OCI-M1 (cell line): ENCODE measurements around the gene ATP1B3.

Experiments used
- DNase-seq: peaks from one replicate; lab custom pipeline; 2025; lab: John Stamatoyannopoulos, UW

ATP1B3 gene

GRCh38 chr3:141876381-141876890, at the start of gene ATP1B3:
TSS of gene ATP1B3 (plus strand) at chr3:141876643. CDS start at chr3:141876802, 159 bp downstream.
- peak; percentile 88 for DNase-seq

GRCh38 chr3:141828487-141828886, 48.0 kb upstream of the ATP1B3 start:
- no peak for DNase-seq

GRCh38 chr3:141828890-141829289, 47.6 kb upstream of the ATP1B3 start:
- DNase-seq = no peak

- DNase-seq = no peak
Measured at GRCh38 chr3:141830508-141830907, 45.9 kb upstream of the ATP1B3 start.

- no peak for DNase-seq
Measured at GRCh38 chr3:141834292-141834691, 42.2 kb upstream of the ATP1B3 start.

GRCh38 chr3:141835557-141836229, 40.8 kb upstream of the ATP1B3 start:
- no peak for DNase-seq

GRCh38 chr3:141839389-141839788, 37.1 kb upstream of the ATP1B3 start:
- DNase-seq = no peak

- no peak for DNase-seq
Measured at GRCh38 chr3:141840737-141841544, 35.5 kb upstream of the ATP1B3 start.

GRCh38 chr3:141844108-141844507, 32.3 kb upstream of the ATP1B3 start:
- DNase-seq = no peak

- DNase-seq = no peak
Measured at GRCh38 chr3:141844812-141845211, 31.6 kb upstream of the ATP1B3 start.

- no peak for DNase-seq
Measured at GRCh38 chr3:141845407-141846049, 30.9 kb upstream of the ATP1B3 start.

GRCh38 chr3:141846050-141846433, 30.4 kb upstream of the ATP1B3 start:
- DNase-seq = no peak

GRCh38 chr3:141848159-141848748, 28.2 kb upstream of the ATP1B3 start:
- peak; percentile 65 for DNase-seq

- peak; percentile 92 for DNase-seq
Measured at GRCh38 chr3:141849056-141849815, 27.2 kb upstream of the ATP1B3 start.

GRCh38 chr3:141851411-141851810, 25.0 kb upstream of the ATP1B3 start:
- no peak for DNase-seq

GRCh38 chr3:141853081-141853601, 23.3 kb upstream of the ATP1B3 start:
- no peak for DNase-seq

- no peak for DNase-seq
Measured at GRCh38 chr3:141853629-141854168, 22.7 kb upstream of the ATP1B3 start.

- DNase-seq = peak; percentile 18
Measured at GRCh38 chr3:141854599-141854998, 21.8 kb upstream of the ATP1B3 start.

- DNase-seq = peak; percentile 46
Measured at GRCh38 chr3:141858312-141858711, 18.1 kb upstream of the ATP1B3 start.

GRCh38 chr3:141859651-141860050, 16.8 kb upstream of the ATP1B3 start:
- DNase-seq = no peak

GRCh38 chr3:141860086-141860669, 16.3 kb upstream of the ATP1B3 start:
- no peak for DNase-seq
